Activated naive CD4-positive, alpha-beta T cell treated with anti-CD3 and anti-CD28 coated beads, Interleukin-2, amount 10 ng/mL, durations not matched to agents 7 days and 5 days (primary cell): ENCODE measurements around the gene KIF19.

Experiments used
- CTCF ChIA-PET: fragments of 350-600 bp; sonication (Branson Sonifier 250); formaldehyde crosslinking; loops from one replicate; lab custom pipeline; 2021; ENCODE audit warnings: antibody characterized with exemption; lab: Charles Lee
- DNase-seq: peaks from one replicate; pipeline ENCODE4 v3.0.0-alpha.2; 2020
- H3K27ac Mint-ChIP-seq: one replicate; pipeline ENCODE4 v1.8.0; 2021; ENCODE audit warnings: mild to moderate bottlenecking, moderate library complexity, mixed read lengths
- H3K27me3 Mint-ChIP-seq: one replicate; pipeline ENCODE4 v1.8.0; 2021; ENCODE audit warnings: mild to moderate bottlenecking, mixed read lengths
- H3K36me3 Mint-ChIP-seq: one replicate; pipeline ENCODE4 v1.8.0; 2021; ENCODE audit warnings: mixed read lengths
- H3K4me1 Mint-ChIP-seq: one replicate; pipeline ENCODE4 v1.8.0; 2021; ENCODE audit warnings: mixed read lengths
- H3K4me3 Mint-ChIP-seq: one replicate; pipeline ENCODE4 v1.8.0; 2021; ENCODE audit warnings: mild to moderate bottlenecking, moderate library complexity, mixed read lengths
- H3K9me3 Mint-ChIP-seq: one replicate; pipeline ENCODE4 v1.8.0; 2021; ENCODE audit warnings: mixed read lengths

KIF19 gene

DNA sequence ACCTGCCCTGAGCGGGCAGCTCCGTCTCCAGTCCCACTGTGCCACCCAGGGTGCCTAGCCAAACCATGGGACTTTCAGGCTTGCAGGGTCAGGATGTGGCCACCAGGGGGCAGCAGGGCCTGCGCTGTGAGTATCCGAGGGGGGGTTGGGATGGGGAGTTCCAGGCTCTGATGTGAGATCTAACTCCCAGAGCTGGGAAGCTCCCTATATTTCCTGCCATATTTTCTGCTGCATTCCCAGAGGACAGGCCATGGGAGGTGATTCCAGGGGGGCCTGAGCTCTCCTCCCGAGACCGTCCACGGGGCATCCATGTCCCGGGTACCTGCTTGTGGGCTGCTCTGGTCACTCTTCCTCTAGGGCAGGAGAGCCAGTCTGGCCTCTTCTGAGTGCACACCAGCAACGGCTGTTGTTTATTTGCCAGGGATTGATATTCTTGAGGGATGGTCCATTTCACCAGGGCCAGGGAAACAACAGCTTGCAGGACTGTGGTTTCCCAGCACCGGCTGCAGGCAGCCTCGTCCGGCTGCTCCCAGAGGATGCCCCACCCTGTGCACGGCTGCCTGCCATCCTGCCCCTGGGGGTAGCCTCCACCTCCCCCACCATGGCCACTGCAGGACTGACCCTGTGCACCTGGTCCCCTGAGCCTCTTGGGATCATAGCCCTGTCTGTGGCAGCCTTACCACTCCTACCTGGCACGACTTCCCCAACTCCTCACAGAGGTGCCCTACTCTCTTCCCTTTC, 42.5 kb downstream of the KIF19 start:
- no peaks in the 10 kb centered on the region for H3K9me3 Mint-ChIP-seq
- CTCF ChIA-PET = interaction anchor here (0.8 to 6.8 kb wide), 40 partner anchors 8 to 235 kb away, joined by 3 to 82 read pairs (median 4); partner anchors contain the start of genes BTBD17, CD300A and CD300LB
- DNase-seq = peak; percentile 79
- H3K4me3 Mint-ChIP-seq = no peak overlapping the region
- peaks cover 45% of the 10 kb centered on the region for H3K27me3 Mint-ChIP-seq
- peaks cover 15% of the 10 kb centered on the region for H3K4me1 Mint-ChIP-seq
- no peaks in the 10 kb centered on the region for H3K36me3 Mint-ChIP-seq
- H3K27ac Mint-ChIP-seq = no peak overlapping the region

DNA sequence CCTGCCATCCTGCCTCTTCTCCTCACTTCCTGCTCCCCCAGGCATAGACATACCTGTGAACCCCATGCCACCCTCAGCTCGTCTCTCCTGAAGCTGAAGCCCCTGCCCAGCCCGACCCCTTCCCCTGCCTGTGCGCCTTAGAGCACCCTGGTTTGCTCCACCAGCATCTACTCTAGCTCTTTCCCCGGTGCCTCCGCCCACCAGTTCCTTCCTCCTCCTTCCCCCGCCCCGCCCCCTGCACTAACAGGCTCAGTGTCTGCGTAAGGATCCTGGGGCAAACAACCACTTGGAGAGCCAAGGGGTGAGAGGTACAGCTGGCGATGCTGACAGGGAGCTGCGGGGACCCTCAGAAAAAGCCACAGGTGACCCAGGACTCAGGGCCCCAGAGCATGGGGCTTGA, 43.2 kb downstream of the KIF19 start:
- CTCF ChIA-PET = interaction anchor here (0.8 to 6.8 kb wide), 22 partner anchors 9 to 234 kb away, joined by 3 to 82 read pairs (median 6); partner anchors contain the start of genes BTBD17 and CD300LB
- H3K9me3 Mint-ChIP-seq = no peaks in the 10 kb centered on the region

DNA sequence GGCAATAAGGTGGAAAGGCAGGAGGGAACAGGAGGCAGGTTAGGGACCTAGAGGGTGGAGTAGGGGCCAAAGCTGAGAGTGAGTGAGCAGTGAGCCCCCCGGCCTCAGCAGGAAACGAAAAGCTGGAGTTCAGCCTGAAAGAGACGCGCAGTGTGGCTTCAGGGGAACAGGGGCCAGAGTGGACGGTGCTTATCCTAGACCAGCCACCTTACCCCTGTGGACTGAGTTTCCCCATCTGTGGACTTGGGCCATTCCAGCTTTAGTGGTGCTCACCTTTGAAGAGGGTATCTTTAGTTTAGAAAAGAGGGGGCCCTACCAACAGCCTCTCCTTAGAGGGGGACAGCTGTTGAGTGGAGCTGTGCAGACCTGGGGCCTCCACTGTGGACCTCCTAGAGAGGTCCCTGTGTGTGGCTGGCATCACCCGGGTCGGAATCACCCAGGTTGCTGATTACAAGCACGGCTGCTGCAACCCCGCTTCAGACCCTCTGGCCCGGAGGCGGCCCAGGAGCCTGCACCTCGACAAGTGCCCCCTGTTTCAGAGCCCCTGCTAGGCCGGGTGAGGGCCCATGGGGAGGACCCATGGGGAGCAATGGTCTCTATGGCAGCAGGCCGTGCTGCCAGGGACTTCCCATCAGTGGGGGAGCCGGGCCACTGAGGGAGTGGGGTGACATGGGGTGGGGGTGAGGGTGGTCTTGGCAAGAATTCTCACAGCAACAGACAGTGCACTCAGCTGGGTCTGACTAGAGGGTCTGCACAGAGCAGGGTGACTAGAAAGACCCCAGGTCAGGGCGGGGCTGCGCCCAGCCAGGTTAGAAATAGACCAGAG, 43.9 kb downstream of the KIF19 start:
- H3K4me1 Mint-ChIP-seq = peaks cover 15% of the 10 kb centered on the region
- no peaks in the 10 kb centered on the region for H3K9me3 Mint-ChIP-seq

More for the DNA sequence above, 43.2 kb downstream of the KIF19 start:
- Mint-ChIP-seq H3K4me1 (peaks cover 15% of the 10 kb centered on the region), H3K27ac (no peak overlapping the region), H3K36me3 (no peaks in the 10 kb centered on the region), H3K4me3 (no peak overlapping the region), H3K27me3 (peaks cover 44% of the 10 kb centered on the region)
- peak; percentile 81 for DNase-seq

DNA sequence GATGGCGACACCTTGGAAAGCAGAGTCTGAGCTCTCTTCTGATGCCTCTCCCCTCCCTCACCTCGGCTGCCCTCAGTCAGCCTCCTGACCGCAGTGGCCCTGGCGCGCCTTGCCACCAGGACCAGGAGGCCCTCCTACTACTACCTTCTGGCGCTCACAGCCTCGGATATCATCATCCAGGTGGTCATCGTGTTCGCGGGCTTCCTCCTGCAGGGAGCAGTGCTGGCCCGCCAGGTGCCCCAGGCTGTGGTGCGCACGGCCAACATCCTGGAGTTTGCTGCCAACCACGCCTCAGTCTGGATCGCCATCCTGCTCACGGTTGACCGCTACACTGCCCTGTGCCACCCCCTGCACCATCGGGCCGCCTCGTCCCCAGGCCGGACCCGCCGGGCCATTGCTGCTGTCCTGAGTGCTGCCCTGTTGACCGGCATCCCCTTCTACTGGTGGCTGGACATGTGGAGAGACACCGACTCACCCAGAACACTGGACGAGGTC, 45.7 kb downstream of the KIF19 start:
- CTCF ChIA-PET = interaction anchor here (6.8 kb wide), 1 partner anchor 85 kb away, joined by 82 read pairs; no protein-coding TSS in a partner anchor
- Mint-ChIP-seq H3K9me3 (no peaks in the 10 kb centered on the region), H3K27me3 (peaks cover 54% of the 10 kb centered on the region), H3K27ac (no peak overlapping the region), H3K4me3 (no peak overlapping the region), H3K4me1 (peaks cover 15% of the 10 kb centered on the region), H3K36me3 (no peaks in the 10 kb centered on the region)
- no peak for DNase-seq

More for the DNA sequence above, 43.9 kb downstream of the KIF19 start:
- no peaks in the 10 kb centered on the region for H3K36me3 Mint-ChIP-seq
- peaks cover 51% of the 10 kb centered on the region for H3K27me3 Mint-ChIP-seq
- CTCF ChIA-PET = interaction anchor here (1.1 to 6.8 kb wide), 14 partner anchors 9 to 234 kb away, joined by 4 to 82 read pairs (median 11); partner anchors contain the start of genes BTBD17 and CD300LB
- no peak for DNase-seq
- no peak overlapping the region for H3K4me3 Mint-ChIP-seq
- H3K27ac Mint-ChIP-seq = no peak overlapping the region

DNA sequence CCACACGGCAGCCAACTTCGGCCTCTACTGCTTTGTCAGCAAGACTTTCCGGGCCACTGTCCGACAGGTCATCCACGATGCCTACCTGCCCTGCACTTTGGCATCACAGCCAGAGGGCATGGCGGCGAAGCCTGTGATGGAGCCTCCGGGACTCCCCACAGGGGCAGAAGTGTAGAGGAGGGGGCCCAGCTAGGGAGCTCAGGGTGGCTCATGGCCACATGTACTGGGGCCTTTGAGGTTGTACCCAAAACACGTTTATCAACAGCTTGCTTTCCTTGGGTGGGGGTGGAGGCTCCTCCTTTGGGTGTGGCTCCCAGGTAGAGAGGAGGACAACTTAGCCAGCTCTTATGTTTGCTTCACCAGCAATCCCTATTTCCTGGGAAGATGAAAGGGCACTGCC, 46.4 kb downstream of the KIF19 start:
- DNase-seq = no peak
- Mint-ChIP-seq H3K9me3 (no peaks in the 10 kb centered on the region), H3K4me1 (peaks cover 15% of the 10 kb centered on the region), H3K27me3 (peaks cover 53% of the 10 kb centered on the region), H3K36me3 (no peaks in the 10 kb centered on the region), H3K4me3 (no peak overlapping the region), H3K27ac (no peak overlapping the region)
- CTCF ChIA-PET = interaction anchor here (2.3 kb wide), 1 partner anchor 85 kb away, joined by 7 read pairs; no protein-coding TSS in a partner anchor

DNA sequence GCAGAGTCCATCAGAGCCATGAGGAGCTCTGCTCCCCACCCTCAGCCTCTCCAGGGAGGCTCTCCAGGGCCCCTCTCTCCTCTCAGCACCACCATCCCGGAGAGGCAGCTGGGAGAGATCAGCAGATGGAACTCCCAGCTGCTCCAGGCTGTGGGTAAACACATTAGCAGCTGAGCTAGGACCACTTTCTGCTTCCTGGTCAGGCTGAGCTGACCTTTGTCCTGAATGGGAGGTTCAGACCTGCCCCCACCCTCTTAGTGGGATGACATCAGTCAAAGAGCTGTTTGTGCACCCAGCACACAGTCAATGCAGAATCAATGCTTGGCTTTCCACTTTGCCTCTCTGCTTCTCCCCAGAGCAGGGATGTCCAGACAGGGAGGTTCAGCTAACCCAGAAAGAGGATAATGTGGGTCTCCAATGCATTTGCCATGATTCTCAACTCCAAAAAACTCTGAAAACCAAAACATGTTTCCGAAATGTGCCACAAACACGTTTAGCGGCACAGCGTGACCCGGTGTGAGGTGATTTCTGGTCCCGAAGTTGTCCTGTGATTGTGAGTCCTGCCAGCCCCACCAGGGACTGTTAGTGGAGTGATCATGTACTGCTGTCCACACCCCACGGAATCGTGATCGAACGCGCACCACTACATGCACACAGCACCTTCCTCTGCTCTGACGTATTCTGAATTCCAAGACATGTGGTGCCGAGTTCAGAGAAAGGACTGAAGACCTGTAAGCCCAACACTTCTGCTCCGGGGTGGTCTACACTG, 48.0 kb downstream of the KIF19 start:
- CTCF ChIA-PET = interaction anchor here (0.6 to 2.3 kb wide), 3 partner anchors 83 to 122 kb away, joined by 3 to 7 read pairs (median 3); no protein-coding TSS in a partner anchor
- Mint-ChIP-seq H3K27ac (no peak overlapping the region), H3K36me3 (no peaks in the 10 kb centered on the region), H3K4me3 (no peak overlapping the region), H3K27me3 (peaks cover 57% of the 10 kb centered on the region), H3K9me3 (no peaks in the 10 kb centered on the region), H3K4me1 (peaks cover 6% of the 10 kb centered on the region)
- no peak for DNase-seq

DNA sequence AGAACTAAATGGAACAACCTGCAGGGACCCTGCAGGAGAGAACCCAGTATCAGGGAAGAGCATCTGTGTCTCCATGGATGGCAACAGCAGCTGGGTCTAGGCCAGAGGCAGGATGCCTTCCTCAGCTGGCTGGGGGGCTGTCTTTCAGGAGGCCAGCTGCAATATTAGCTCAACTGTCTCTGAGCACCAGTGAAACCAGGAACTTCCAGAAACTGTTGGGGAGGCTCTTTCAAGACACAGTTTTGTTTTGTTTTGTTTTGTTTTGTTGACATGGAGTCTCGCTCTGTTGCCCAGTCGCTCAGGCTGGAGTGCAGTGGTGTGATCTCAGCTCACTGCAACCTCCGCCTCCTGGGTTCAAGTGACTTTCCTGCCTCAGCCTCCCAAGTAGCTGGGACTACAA, 48.8 kb downstream of the KIF19 start:
- H3K9me3 Mint-ChIP-seq = no peaks in the 10 kb centered on the region
- CTCF ChIA-PET = interaction anchor here (1.2 kb wide), 1 partner anchor 84 kb away, joined by 3 read pairs; no protein-coding TSS in a partner anchor
- H3K4me1 Mint-ChIP-seq = peaks cover 6% of the 10 kb centered on the region
- no peak for DNase-seq
- H3K36me3 Mint-ChIP-seq = no peaks in the 10 kb centered on the region
- no peak overlapping the region for H3K4me3 Mint-ChIP-seq
- H3K27me3 Mint-ChIP-seq = peaks cover 54% of the 10 kb centered on the region
- no peak overlapping the region for H3K27ac Mint-ChIP-seq

DNA sequence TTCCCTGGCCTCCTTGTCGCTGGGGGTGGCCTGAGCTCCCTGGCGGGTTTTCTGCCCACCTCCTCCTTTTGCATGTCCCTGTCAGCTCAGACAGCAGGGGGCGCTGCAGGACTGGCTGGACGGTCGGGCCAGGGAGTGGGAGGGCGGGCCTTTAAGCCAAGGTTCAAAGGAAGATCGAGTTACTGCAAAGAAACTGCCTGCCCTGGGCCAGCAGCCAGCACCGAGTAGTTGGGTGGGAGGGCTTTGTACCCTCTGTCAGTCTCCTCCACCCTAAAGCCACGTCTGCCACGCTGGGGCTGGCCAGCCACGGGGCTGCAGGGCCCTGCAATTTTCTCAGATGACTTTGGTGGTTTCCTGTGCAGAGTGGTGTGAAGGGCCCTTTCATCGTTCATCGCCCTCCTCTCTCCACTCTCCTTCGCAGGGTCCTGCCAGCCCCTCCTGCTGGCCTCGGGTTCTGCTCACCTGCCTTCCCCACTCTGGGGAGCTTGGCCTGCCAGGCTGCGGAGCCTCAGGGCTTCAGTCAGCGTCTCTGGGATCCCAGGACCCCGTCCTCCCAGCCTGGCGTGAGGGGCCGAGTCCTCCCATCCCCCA, 53.6 kb downstream of the KIF19 start:
- H3K36me3 Mint-ChIP-seq = no peaks in the 10 kb centered on the region
- H3K9me3 Mint-ChIP-seq = no peaks in the 10 kb centered on the region
- H3K27ac Mint-ChIP-seq = no peak overlapping the region
- H3K4me3 Mint-ChIP-seq = no peak overlapping the region
- CTCF ChIA-PET = interaction anchor here (0.8 to 6.4 kb wide), 20 partner anchors 9 to 357 kb away, joined by 3 to 107 read pairs (median 5); partner anchors contain the start of genes CD300LB, CD300LD and GPR142
- peaks cover 57% of the 10 kb centered on the region for H3K27me3 Mint-ChIP-seq
- H3K4me1 Mint-ChIP-seq = peaks cover 13% of the 10 kb centered on the region
- DNase-seq = peak; percentile 95

DNA sequence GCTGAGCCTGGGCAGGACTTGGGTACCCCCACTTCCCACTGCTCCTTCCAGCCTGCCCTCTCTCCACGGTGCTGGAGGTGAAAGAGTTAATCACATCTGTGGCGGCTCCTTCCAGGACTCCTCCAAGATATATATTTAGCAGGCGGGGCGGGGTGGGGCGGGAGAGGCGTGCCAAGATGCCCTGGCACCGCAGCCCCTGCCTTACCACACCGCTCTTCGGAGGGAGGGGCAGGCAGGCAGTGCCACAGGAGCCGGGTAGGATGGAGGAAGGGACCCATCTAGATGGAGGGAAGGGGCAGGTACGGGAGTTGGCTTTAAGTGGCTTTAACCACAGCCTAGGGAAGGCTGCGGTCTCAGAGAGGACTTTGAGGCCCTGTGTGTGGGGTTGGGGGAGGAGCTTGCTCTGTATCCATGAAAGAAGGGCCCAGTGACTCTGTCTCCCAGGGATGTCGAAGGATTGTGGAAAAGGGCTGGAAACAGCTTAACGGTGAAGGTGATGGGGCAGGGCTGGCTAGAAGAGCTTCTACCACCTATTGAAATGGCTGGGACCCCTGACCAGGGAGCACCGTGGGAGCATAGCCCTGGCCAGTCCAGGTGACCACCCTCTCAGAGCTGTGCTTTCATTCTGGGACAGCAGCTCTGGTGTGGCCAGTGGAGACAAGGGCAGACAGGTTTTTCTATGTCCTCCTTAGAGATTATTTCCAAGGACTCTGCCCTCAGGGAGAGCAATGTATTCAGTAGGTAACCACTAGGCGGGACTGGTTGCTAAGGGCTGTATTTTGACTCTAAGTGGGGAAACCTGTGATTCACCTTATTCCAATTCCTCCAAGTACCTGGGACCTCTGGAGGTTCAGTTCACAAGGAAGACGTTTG, 54.3 kb downstream of the KIF19 start:
- no peak for DNase-seq
- peaks cover 13% of the 10 kb centered on the region for H3K4me1 Mint-ChIP-seq
- CTCF ChIA-PET = interaction anchor here (0.9 to 6.4 kb wide), 12 partner anchors 8 to 356 kb away, joined by 3 to 107 read pairs (median 6); partner anchors contain the start of genes CD300LD, GPR142 and RAB37
- H3K36me3 Mint-ChIP-seq = no peaks in the 10 kb centered on the region
- H3K27ac Mint-ChIP-seq = no peak overlapping the region
- no peaks in the 10 kb centered on the region for H3K9me3 Mint-ChIP-seq
- H3K27me3 Mint-ChIP-seq = peaks cover 53% of the 10 kb centered on the region
- no peak overlapping the region for H3K4me3 Mint-ChIP-seq

DNA sequence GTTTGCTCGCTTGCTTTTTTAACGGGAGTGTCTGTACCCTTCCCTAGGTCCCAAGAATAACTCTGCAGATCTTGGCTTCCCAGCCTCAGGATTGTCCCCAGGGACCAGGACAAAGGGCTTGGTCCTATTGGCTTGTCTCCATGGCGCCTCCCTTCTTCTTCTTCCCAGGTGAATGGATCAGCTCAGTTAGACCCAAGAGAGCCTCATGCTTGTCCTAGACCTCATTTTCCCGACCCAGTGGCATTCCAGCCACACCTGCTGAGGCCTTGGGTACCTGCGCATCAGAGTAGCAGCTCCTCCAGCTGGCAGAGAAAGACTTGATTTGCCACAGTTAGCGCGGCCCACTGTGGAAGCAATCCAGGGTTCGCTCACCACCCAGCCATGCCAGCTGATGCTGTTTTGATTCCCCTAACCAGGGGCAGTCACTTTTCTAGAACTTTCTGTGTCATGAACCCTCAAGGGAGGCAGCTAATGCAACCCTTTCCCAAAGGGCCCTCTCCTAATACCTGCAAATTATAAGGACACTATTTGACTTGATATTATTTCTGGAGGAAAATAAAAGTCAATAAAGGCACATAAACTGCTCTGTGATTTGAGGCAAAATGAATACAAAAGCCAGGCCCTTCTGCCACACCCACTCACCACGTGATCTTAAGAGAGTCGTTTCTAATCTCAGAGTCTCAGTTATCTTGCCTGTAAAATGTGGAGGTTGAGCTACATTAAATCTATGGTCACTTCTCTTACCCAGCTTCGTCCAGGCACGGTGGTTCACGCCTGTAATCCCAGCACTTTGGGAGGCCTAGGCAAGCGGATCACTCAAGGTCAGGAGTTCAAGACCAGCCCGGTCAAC, 55.2 kb downstream of the KIF19 start:
- no peak overlapping the region for H3K4me3 Mint-ChIP-seq
- H3K36me3 Mint-ChIP-seq = no peaks in the 10 kb centered on the region
- CTCF ChIA-PET = interaction anchor here (0.9 to 6.4 kb wide), 8 partner anchors 10 to 355 kb away, joined by 3 to 107 read pairs (median 6); partner anchors contain the start of genes CD300LD, GPR142 and RAB37
- H3K27ac Mint-ChIP-seq = no peak overlapping the region
- peaks cover 52% of the 10 kb centered on the region for H3K27me3 Mint-ChIP-seq
- no peak for DNase-seq
- H3K4me1 Mint-ChIP-seq = peaks cover 13% of the 10 kb centered on the region
- no peaks in the 10 kb centered on the region for H3K9me3 Mint-ChIP-seq

DNA sequence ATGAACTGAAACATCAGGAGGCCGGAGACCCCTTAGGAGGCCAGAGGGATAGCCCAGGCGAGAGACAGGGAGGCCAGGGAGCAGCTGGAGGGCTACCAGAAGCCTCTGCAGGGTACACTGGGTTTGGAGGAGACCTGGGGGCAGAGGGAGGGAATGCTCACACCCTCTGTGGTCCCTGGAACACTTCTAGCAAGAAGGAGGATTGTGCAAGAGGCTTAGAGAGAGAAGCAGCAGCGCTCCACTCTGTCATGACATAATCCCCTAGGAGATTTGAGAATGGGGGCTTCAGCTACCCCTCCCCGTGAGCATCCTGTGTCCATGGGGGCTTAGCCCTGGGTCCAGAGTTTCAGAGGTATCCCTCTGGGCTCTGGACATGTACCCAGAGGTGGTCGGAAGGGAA, 57.1 kb downstream of the KIF19 start:
- H3K4me3 Mint-ChIP-seq = no peak overlapping the region
- no peak for DNase-seq
- H3K27ac Mint-ChIP-seq = no peak overlapping the region
- no peaks in the 10 kb centered on the region for H3K36me3 Mint-ChIP-seq
- H3K9me3 Mint-ChIP-seq = no peaks in the 10 kb centered on the region
- peaks cover 13% of the 10 kb centered on the region for H3K4me1 Mint-ChIP-seq
- peaks cover 44% of the 10 kb centered on the region for H3K27me3 Mint-ChIP-seq
- CTCF ChIA-PET = interaction anchor here (1.5 kb wide), 1 partner anchor 15 kb away, joined by 3 read pairs; no protein-coding TSS in a partner anchor
